ENCODE results near the gene C2orf76.

C2orf76 gene

GRCh38 chr2:119253760-119254600 lies 112.7 kb downstream of the C2orf76 start:
- DNase-seq (ENCODE audit: low spot score), result no peak
- TF ChIP-seq CTCF (IDR thresholded peaks at IDR 0.05), result no peak
- Histone ChIP-seq H3K4me3 (no peak overlapping the region), H3K27ac (no peak overlapping the region)

DNA sequence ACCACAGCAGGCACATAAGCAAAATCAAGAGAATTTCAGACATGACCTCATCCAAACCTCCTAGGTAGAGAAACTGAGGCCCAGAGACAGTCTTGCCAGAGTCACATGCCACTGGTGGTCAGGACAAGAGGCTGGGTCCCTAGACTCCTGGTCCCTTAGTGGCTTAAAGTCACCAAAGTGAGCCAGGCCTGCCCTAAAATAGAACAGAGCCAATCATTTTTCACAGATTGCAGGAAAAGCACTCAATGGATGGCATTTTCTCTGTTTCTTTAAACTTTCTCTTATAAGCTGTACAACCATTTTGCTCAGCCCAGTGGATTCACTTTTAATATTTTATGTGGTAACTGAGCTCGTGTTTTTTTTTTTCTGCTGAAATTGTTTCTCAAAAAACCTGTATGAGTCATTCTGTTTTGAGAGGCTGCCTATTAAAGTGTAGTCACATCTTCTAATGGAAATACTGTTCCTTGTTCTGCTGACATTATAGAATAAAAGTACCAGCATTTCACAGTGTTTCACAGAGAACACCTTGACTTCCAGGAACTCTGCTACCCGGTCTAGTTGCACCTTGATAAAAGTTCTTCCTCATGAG lies 113.4 kb downstream of the C2orf76 start:
- Histone ChIP-seq H3K27ac (no peak overlapping the region), H3K4me3 (no peak overlapping the region)
- DNase-seq (ENCODE audit: low spot score), result no peak
- no peak for TF ChIP-seq CTCF (IDR thresholded peaks at IDR 0.05)

All from coronary artery (tissue), 2 donors.